Thoracic aorta (tissue), 2 donors: ENCODE measurements around the gene FHDC1. TPM values are rescaled to one million over a fixed set of nuclear protein-coding genes. Genes with fewer than 3 reads are reported as not detected.

Experiments used
- ATAC-seq: fragments of 150-250 bp; one replicate; pipeline ENCODE4 v1.8.0; 2017; ENCODE audit warnings: low read depth; ENCODE audit not compliant: insufficient number of reproducible peaks, low FRiP score
- DNase-seq: peaks from one replicate; pipeline ENCODE4 v3.0.0-alpha.2; 2020; ENCODE audit warnings: low spot score
- H3K27ac ChIP-seq, 2 donors: fragments of 200-600 bp; sonication (generic); 1 replicate in 1 of 2; 2 replicates in 1 of 2; pipeline ENCODE4 v1.5.1; 2016; ENCODE audit warnings: mild to moderate bottlenecking in 2 of 2, moderate library complexity in 2 of 2
- H3K27me3 ChIP-seq: fragments of 200-600 bp; sonication (generic); replicated peaks from 2 replicates; pipeline ENCODE4 v1.6.0; 2016; ENCODE audit warnings: mild to moderate bottlenecking; ENCODE audit not compliant: insufficient read depth
- H3K36me3 ChIP-seq: fragments of 200-600 bp; sonication (generic); one replicate; pipeline ENCODE4 v1.5.1; 2016
- H3K4me1 ChIP-seq, 2 donors: fragments of 200-600 bp; sonication (generic); 1 replicate in 1 of 2; 2 replicates in 1 of 2; pipeline versions ENCODE4 v1.5.1 to v1.6.0; 2016; ENCODE audit warnings: low read depth in 2 of 2, mild to moderate bottlenecking in 1 of 2; ENCODE audit not compliant: control insufficient read depth in 1 of 2
- H3K4me3 ChIP-seq: fragments of 200-600 bp; sonication (generic); 2 replicates; pipeline ENCODE4 v1.5.1; 2016; ENCODE audit warnings: mild to moderate bottlenecking
- H3K9me3 ChIP-seq: fragments of 200-600 bp; sonication (generic); 2 replicates; pipeline ENCODE4 v1.5.1; 2016
- total RNA-seq, 2 donors: library from RNA; depleted of rRNA; stranded (reverse); fragments of >200 nt; gene quantifications; one replicate each; pipeline versions ENCODE4 v1.1.0 to v1.2.3, GENCODE V29; 2016
- TF ChIP-seq, protein P1 (sequence below): fragments of 200-600 bp; sonication (generic); IDR thresholded peaks from one replicate; pipeline ENCODE4 v1.5.1; 2019; ENCODE audit warnings: antibody characterized with exemption

FHDC1 gene
- total RNA-seq, 2 donors from 2014 or later = 0.27 to 0.35 TPM

DNA sequence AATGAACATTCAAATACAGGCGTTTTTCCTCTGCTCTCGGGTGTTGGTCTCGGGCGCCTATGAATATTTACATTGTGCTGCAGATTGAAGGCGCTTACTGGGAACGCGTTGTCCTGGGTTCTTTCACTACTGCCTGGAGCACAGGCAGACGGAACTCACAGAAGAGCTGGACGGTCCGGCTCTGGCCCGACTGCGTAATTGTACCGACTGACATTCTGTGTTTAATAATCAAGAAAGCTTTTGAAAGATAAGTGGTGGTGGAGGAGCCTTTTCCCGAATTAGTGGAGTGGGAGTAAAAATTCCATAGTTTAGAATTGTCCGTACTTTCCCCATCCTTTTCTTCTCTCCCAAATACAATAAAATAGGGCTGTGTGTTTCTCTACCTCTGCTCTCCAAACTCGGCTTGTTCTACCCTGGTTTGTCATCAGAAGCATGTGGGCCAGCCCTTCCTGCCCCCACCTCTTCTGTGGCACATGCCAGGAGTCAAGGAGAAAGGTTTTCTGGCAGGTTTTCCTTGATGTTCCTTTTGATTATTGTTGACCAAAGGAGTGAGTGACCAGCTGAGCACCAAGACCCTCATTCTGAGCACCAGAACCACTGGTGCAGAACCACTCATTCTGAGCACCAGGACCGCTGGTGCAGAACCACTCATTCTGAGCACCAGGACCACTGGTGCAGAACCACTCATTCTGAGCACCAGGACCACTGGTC lies 2.3 kb downstream of the FHDC1 start:
- ATAC-seq = no peak
- peaks cover 6 to 23% of the 10 kb centered on the region in 2 donors for H3K4me1 ChIP-seq

DNA sequence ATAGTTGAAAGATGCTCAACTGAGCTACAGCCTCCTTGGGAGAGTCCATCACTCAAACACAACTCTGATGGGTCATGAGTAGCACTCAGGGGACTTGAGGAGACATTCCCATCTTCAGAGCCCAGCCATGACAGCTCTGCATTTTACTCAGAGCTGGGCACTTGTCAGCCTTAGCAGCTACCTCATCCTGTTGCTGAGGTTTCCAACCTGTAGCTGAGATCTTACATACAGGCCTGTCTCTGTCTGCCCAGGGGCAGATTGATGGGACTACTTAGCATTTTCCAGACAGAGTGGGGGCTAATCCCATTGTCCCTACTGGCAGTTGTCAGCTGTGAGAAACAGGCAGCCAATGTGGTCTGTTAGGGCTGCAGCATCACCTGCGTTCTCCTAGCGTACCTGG lies 3.5 kb downstream of the FHDC1 start:
- Histone ChIP-seq H3K36me3 (no peaks in the 10 kb centered on the region), H3K9me3 (no peaks in the 10 kb centered on the region), H3K27me3 (no peaks in the 10 kb centered on the region), H3K4me1 (peaks cover 6 to 23% of the 10 kb centered on the region in 2 donors), H3K4me3 (no peak overlapping the region), H3K27ac (no peak overlapping the region)
- ATAC-seq (no peak), DNase-seq (no peak)
- TF ChIP-seq, protein P1, sequence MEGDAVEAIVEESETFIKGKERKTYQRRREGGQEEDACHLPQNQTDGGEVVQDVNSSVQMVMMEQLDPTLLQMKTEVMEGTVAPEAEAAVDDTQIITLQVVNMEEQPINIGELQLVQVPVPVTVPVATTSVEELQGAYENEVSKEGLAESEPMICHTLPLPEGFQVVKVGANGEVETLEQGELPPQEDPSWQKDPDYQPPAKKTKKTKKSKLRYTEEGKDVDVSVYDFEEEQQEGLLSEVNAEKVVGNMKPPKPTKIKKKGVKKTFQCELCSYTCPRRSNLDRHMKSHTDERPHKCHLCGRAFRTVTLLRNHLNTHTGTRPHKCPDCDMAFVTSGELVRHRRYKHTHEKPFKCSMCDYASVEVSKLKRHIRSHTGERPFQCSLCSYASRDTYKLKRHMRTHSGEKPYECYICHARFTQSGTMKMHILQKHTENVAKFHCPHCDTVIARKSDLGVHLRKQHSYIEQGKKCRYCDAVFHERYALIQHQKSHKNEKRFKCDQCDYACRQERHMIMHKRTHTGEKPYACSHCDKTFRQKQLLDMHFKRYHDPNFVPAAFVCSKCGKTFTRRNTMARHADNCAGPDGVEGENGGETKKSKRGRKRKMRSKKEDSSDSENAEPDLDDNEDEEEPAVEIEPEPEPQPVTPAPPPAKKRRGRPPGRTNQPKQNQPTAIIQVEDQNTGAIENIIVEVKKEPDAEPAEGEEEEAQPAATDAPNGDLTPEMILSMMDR = no peak

More for the DNA sequence above, 2.3 kb downstream of the FHDC1 start:
- Histone ChIP-seq H3K4me3 (peak overlapping the region; percentile 80), H3K36me3 (no peaks in the 10 kb centered on the region), H3K27ac (no peak overlapping the region), H3K27me3 (no peaks in the 10 kb centered on the region), H3K9me3 (no peaks in the 10 kb centered on the region)
- TF ChIP-seq, protein P1 = no peak
- DNase-seq = no peak

DNA sequence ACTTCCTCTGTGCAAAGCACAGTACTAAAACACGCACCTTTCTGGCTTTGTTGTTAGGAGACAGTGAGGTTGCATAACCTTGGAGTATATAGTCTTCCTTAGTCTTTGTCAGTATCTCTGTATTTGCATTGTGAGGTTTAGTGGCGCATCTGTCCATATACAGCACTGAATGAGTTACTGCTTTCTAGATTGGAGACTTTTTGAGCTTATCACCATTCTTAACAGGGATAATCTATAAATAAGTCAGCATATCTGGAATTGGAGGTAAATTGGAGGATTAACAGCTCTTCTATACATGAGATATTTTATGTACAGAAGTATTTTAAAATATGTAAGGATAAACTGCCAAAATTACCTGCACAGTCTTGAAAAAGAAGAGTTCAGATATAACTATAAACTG lies 4.3 kb downstream of the FHDC1 start:
- no peak for DNase-seq
- no peak for ATAC-seq
- H3K27me3 ChIP-seq = no peaks in the 10 kb centered on the region
- TF ChIP-seq, protein P1 = no peak
- H3K27ac ChIP-seq = no peak overlapping the region
- H3K4me3 ChIP-seq = no peak overlapping the region
- H3K4me1 ChIP-seq = peaks cover 6 to 23% of the 10 kb centered on the region in 2 donors
- no peaks in the 10 kb centered on the region for H3K9me3 ChIP-seq
- no peaks in the 10 kb centered on the region for H3K36me3 ChIP-seq

DNA sequence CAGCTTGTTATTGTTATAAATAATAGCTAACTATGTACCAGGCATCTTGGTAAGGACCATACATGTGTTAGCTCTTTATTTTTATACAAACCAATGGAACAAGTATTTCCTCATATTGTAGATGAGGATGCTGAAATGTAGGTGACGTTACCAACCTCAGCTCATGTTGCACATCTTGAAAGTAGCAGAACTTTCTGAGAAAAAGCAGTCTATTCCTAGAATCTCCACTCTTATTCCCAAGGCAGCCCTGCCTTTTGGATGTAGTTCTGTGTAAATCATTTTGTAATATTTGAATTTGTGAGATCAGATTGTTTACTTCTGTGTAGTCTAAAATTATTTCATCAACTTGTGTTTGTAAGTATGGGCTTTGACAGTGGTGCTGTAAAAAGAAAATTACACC lies 5.3 kb downstream of the FHDC1 start:
- H3K27me3 ChIP-seq = no peaks in the 10 kb centered on the region
- H3K27ac ChIP-seq = no peak overlapping the region
- H3K36me3 ChIP-seq = no peaks in the 10 kb centered on the region
- DNase-seq (no peak), ATAC-seq (no peak)
- TF ChIP-seq, protein P1 = no peak
- peaks cover 0 to 15% of the 10 kb centered on the region in 2 donors for H3K4me1 ChIP-seq
- no peak overlapping the region for H3K4me3 ChIP-seq
- no peaks in the 10 kb centered on the region for H3K9me3 ChIP-seq

DNA sequence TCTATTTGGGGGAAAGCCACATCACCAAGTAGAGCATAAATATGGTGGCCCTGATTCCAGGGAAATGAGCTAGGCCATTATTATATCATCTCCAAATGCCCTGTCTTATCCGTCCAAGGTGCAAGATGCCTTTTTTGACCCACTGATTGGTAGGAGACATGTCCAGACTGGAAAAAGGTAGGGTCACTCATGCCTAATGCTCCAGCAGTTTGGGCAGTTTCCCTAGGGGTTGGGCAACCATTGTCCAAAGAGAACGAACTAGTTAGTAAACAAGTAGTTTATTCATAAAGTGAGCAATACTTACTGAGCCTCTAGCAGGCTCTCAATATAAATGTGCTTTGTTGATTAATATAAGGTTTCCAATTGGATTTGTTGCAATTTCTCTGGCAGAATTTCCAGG lies 6.2 kb downstream of the FHDC1 start:
- peaks cover 0 to 9% of the 10 kb centered on the region in 2 donors for H3K4me1 ChIP-seq
- H3K36me3 ChIP-seq = no peaks in the 10 kb centered on the region
- no peaks in the 10 kb centered on the region for H3K27me3 ChIP-seq
- ATAC-seq = no peak
- H3K27ac ChIP-seq = no peak overlapping the region
- no peak overlapping the region for H3K4me3 ChIP-seq
- no peak for DNase-seq
- H3K9me3 ChIP-seq = no peaks in the 10 kb centered on the region
- TF ChIP-seq, protein P1 = no peak
